Bronchial epithelial cell (primary cell): ENCODE data around the gene DCDC2. TPM values are rescaled to one million over a fixed set of nuclear protein-coding genes. Genes with fewer than 3 reads are reported as not detected.
"Not testable (repeated sequence)": the region's sequence is repeated elsewhere in the genome, so short reads cannot be mapped to it uniquely, and the experiment has no call there.

Experiments
- DNase-seq: peaks from one replicate; pipeline ENCODE4 v3.0.0-alpha.2; 2010; ENCODE audit warnings: low read depth
- FAIRE-seq: peaks from 2 replicates; lab custom pipeline; 2011; peaks lifted over from hg19 to GRCh38; lab: Jason Lieb, UNC
- H3K27me3 ChIP-seq: 2 replicates; pipeline ENCODE4 v1.5.1; 2011; ENCODE audit warnings: low read length; ENCODE audit not compliant: control insufficient read depth, insufficient read depth
- H3K36me3 ChIP-seq: 2 replicates; pipeline ENCODE4 v1.5.1; 2011; ENCODE audit warnings: low read length; ENCODE audit not compliant: control insufficient read depth, insufficient read depth
- H3K4me3 ChIP-seq: 2 replicates; pipeline ENCODE4 v1.5.1; 2011; ENCODE audit warnings: mild to moderate bottlenecking, low read depth, low read length, control low read depth
- total RNA-seq: library from RNA; depleted of rRNA; stranded (reverse); fragments of >200 nt; gene quantifications from 2 replicates; pipeline ENCODE4 v1.2.1, GENCODE V29; 2014
- TF ChIP-seq, protein P1 (sequence below): IDR thresholded peaks from 2 replicates; pipeline ENCODE4 v1.5.1; 2011; ENCODE audit warnings: mild to moderate bottlenecking, moderate library complexity, low read length, control low read depth, inconsistent platforms; ENCODE audit not compliant: insufficient read depth, severe bottlenecking

DCDC2 gene
- total RNA-seq, 1 donor from 2014 or later, result under 0.01 TPM

DNA sequence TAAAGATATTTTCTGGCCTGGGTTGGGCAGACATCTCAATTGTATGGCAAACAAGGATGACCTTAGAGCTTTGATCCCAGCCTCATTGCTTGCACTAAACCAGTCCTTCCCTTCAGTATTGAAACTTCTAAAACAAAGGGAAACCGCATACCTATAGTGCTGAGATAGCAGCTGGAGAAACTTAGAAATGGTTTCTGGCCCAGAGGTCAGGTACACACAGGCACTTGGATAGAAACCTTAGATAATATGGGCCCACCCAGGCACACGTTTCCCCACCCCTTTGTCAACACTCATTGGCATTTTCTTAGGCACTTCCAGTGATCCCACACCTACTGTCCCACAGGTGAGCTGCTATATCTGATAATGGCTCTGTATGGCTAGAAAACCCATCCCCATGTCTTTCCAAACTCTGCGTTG lies 209.7 kb downstream of the DCDC2 start:
- no peaks in the 10 kb centered on the region for H3K36me3 ChIP-seq
- DNase-seq (no peak), FAIRE-seq (no peak)
- no peak overlapping the region for H3K4me3 ChIP-seq
- TF ChIP-seq, protein P1, sequence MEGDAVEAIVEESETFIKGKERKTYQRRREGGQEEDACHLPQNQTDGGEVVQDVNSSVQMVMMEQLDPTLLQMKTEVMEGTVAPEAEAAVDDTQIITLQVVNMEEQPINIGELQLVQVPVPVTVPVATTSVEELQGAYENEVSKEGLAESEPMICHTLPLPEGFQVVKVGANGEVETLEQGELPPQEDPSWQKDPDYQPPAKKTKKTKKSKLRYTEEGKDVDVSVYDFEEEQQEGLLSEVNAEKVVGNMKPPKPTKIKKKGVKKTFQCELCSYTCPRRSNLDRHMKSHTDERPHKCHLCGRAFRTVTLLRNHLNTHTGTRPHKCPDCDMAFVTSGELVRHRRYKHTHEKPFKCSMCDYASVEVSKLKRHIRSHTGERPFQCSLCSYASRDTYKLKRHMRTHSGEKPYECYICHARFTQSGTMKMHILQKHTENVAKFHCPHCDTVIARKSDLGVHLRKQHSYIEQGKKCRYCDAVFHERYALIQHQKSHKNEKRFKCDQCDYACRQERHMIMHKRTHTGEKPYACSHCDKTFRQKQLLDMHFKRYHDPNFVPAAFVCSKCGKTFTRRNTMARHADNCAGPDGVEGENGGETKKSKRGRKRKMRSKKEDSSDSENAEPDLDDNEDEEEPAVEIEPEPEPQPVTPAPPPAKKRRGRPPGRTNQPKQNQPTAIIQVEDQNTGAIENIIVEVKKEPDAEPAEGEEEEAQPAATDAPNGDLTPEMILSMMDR, result no peak
- no peaks in the 10 kb centered on the region for H3K27me3 ChIP-seq

DNA sequence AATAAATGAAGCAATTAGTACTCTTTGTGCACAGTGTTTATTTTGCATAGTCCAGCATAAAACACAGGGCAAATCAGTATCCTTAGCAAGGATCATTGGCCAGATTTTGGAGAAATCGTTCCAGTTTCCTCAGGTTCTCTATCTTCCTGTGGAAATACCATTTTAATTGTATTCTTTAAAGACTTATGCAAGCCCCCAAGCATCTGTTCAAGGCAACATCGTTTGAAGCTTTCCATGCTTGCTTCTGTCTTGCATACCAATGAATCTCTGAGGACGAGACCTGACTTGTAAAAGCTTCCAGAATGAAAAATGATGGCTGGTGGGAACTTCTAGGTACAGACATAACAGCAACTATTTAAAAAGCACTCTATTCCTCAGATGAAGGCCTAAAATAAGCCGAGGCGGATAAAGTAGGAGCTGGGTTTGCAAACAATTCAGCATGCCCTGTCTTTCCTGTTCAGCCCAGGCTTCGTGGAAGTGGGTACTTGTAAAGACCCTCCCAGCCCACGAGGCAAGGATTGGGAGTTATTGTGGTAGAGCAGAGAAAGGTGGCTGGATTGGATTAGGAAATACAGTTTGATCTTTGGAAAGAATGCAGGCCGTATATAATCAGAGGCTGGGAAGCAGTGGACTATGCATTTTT lies 210.2 kb downstream of the DCDC2 start:
- DNase-seq, result no peak
- Histone ChIP-seq H3K4me3 (no peak overlapping the region), H3K36me3 (no peaks in the 10 kb centered on the region), H3K27me3 (no peaks in the 10 kb centered on the region)
- TF ChIP-seq, protein P1, result no peak
- no peak for FAIRE-seq

DNA sequence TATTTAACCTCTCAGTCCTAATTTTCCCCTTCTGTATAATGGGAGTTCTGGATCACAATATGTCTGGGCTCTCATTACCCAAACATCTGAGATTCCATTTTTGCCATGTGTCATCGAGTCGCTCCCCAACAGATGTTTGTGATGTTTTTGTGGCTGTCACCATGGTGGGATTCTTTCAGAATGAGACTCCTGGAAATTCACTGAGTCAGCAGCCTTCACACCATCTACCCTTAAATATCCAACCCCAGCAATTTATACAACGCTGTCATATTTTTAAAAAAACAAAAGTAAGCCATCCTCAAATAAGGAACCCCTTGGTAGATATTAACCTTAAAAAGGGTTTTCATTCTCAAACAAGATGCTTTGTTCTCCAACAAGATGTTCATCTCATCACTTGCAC lies 211.0 kb downstream of the DCDC2 start:
- Histone ChIP-seq H3K36me3 (no peaks in the 10 kb centered on the region), H3K4me3 (no peak overlapping the region), H3K27me3 (no peaks in the 10 kb centered on the region)
- no peak for FAIRE-seq
- DNase-seq, result no peak
- TF ChIP-seq, protein P1, result no peak

DNA sequence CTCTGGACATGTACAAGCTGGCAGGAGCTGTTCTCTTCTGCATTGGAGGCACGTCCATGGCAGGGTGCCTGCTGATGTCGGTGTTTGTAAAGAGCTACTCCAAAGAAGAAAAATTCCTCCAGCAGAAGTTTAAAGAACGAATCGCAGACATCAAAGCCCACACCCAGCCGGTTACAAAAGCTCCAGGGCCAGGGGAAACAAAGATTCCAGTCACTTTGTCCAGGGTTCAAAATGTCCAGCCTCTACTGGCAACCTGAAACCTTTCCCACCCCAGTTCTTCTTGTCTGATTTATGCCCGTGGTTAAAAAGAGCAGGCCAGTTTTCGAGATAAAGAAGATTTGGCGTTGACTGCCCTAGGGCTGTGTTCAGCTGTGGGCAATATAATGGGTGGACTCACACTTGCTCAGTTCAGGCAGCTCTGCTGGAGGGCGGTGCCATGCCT lies 212.1 kb downstream of the DCDC2 start:
- no peaks in the 10 kb centered on the region for H3K36me3 ChIP-seq
- H3K27me3 ChIP-seq, result no peaks in the 10 kb centered on the region
- no peak overlapping the region for H3K4me3 ChIP-seq
- FAIRE-seq (no peak), DNase-seq (no peak)
- TF ChIP-seq, protein P1, result no peak

DNA sequence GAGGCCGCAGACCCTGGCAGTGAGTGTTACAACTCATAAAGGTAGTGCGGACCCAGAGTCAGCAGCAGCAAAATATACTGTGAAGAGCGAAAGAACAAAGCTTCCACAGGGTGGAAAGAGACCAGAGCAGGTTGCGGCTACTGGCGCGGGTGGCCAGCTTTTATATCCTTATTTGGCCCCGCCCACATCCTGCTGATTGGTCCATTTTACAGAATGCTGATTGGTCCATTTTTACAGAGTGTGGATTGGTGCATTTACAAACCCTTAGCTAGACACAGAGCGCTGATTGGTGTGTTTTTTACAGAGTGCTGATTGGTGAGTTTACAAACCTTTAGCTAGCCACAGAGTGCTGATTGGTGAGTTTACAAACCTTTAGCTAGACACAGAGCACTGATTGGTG lies 215.1 kb downstream of the DCDC2 start:
- FAIRE-seq, H3K36me3 ChIP-seq: not testable (repeated sequence)

DNA sequence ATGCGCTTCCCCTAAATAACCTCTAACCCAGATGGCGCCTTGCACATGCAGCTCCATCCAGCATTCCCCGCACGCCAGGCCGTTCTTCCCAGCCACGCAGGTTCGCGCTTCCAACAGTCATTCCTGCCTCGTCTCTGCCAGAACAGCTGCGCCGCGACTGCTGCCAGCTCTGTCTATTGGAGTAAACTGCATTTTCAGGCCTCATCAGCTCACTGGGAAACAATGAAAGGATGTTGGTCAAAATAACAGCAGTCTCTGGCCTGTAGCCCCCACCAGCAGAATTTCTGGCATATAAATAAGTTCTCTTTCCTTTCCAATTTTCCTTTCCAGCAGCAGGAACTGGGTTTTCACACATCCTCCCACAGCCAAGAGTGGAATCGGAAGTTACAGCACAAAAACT lies 217.3 kb downstream of the DCDC2 start:
- FAIRE-seq, result no peak
- H3K27me3 ChIP-seq, result no peaks in the 10 kb centered on the region

More for the DNA sequence above, 215.1 kb downstream of the DCDC2 start:
- H3K27me3 ChIP-seq, H3K4me3 ChIP-seq, DNase-seq: not testable (repeated sequence)

More for the DNA sequence above, 217.3 kb downstream of the DCDC2 start:
- Histone ChIP-seq H3K36me3 (no peaks in the 10 kb centered on the region), H3K4me3 (no peak overlapping the region)
- TF ChIP-seq, protein P1, result no peak
- no peak for DNase-seq
